C4-2B (cell line): ENCODE measurements around the gene RPUSD1.

Experiments
- CTCF ChIP-seq: fragments of 450-650 bp; conservative IDR thresholded peaks from 2 replicates; pipeline ENCODE4 v1.5.1; 2017; ENCODE audit warnings: mild to moderate bottlenecking
- ZFX ChIP-seq: fragments of 450-650 bp; IDR thresholded peaks from 2 replicates; pipeline ENCODE4 v1.6.1; 2017

GRCh38 chr16:750485-750884, 37.7 kb downstream of the RPUSD1 start:
- TF ChIP-seq CTCF (no peak), ZFX (no peak)
